GM19099 (cell line): ENCODE measurements around the gene DENND2A.

Source experiments
- POLR2A ChIP-seq: IDR thresholded peaks from 3 replicates; pipeline ENCODE4 v1.6.1; 2011; ENCODE audit warnings: low read depth; ENCODE audit not compliant: insufficient read length; ENCODE audit errors: extremely low read depth

The DENND2A gene

GRCh38 chr7:140526787-140527664 lies 113.6 kb downstream of the DENND2A start:
- no peak for TF ChIP-seq POLR2A

- TF ChIP-seq POLR2A = no peak
Measured at GRCh38 chr7:140526214-140526613, 114.4 kb downstream of the DENND2A start.

GRCh38 chr7:140525743-140526142 lies 114.9 kb downstream of the DENND2A start:
- no peak for TF ChIP-seq POLR2A

GRCh38 chr7:140521421-140521820 lies 119.2 kb downstream of the DENND2A start:
- no peak for TF ChIP-seq POLR2A

- no peak for TF ChIP-seq POLR2A
Measured at GRCh38 chr7:140519007-140519399, 121.6 kb downstream of the DENND2A start.

GRCh38 chr7:140518370-140519006 lies 122.1 kb downstream of the DENND2A start:
- TF ChIP-seq POLR2A = no peak

- TF ChIP-seq POLR2A = no peak
Measured at GRCh38 chr7:140517546-140518369, 122.9 kb downstream of the DENND2A start.

GRCh38 chr7:140512317-140513000 lies 128.2 kb downstream of the DENND2A start:
- TF ChIP-seq POLR2A = no peak

- TF ChIP-seq POLR2A = no peak
Measured at GRCh38 chr7:140509789-140510188, 130.8 kb downstream of the DENND2A start.

GRCh38 chr7:140506788-140507464 lies 133.7 kb downstream of the DENND2A start:
- TF ChIP-seq POLR2A = no peak

- no peak for TF ChIP-seq POLR2A
Measured at GRCh38 chr7:140501966-140502365, 138.6 kb downstream of the DENND2A start.

GRCh38 chr7:140497241-140497769 lies 143.3 kb downstream of the DENND2A start:
- TF ChIP-seq POLR2A = no peak

- no peak for TF ChIP-seq POLR2A
Measured at GRCh38 chr7:140495514-140496097, 145.0 kb downstream of the DENND2A start.

- no peak for TF ChIP-seq POLR2A
Measured at GRCh38 chr7:140494867-140495266, 145.7 kb downstream of the DENND2A start.

GRCh38 chr7:140489026-140489359 lies 151.6 kb downstream of the DENND2A start:
- no peak for TF ChIP-seq POLR2A
